Colonic mucosa (tissue), 4 donors: ENCODE measurements around the gene CRYAB. TPM values are rescaled to one million over a fixed set of nuclear protein-coding genes. Genes with fewer than 3 reads are reported as not detected.

Experiments used
- DNase-seq: peaks from one replicate; pipeline ENCODE4 v3.0.0-alpha.2; 2020
- H3K27ac ChIP-seq: fragments of 200-600 bp; one replicate; pipeline ENCODE4 v1.8.0; 2021
- H3K27me3 ChIP-seq: fragments of 200-600 bp; one replicate; pipeline ENCODE4 v1.8.0; 2021
- H3K36me3 ChIP-seq: fragments of 200-600 bp; one replicate; pipeline ENCODE4 v1.8.0; 2021
- H3K4me1 ChIP-seq: fragments of 200-600 bp; one replicate; pipeline ENCODE4 v1.8.0; 2021; ENCODE audit warnings: mild to moderate bottlenecking
- H3K4me3 ChIP-seq: fragments of 200-600 bp; one replicate; pipeline ENCODE4 v1.8.0; 2021
- H3K9ac ChIP-seq, 2 donors: one replicate each; pipeline ENCODE4 v1.7.0; 2013; ENCODE audit warnings: control low read depth in 2 of 2, low read depth in 2 of 2, low read length in 2 of 2
- H3K9me3 ChIP-seq: fragments of 200-600 bp; one replicate; pipeline ENCODE4 v1.8.0; 2021
- intact Hi-C: fragments of 100-400 bp; cut with DNase I; formaldehyde crosslinking; loops from one replicate; pipeline ENCODE4 v1.14.1; 2022
- total RNA-seq, 2 donors: library from RNA; stranded (reverse); fragmentation: NEBNext Ultra II Directional in 1 of 2; extraction: Animal tissue kit (Norgen Biotek cat#: 25700) in 1 of 2; gene quantifications; one replicate each; pipeline ENCODE4 v1.2.1, GENCODE V29; 2021
- TF ChIP-seq, protein P1 (sequence below): fragments of 200-600 bp; IDR thresholded peaks from one replicate; pipeline ENCODE4 v1.8.0; 2022; ENCODE audit warnings: antibody characterized with exemption, mild to moderate bottlenecking
- donor health status: healthy.
- donor health status: DM: no; HTN: no; CAD: no.
- donor health status: DM: no; HTN: no; CAD: no.

CRYAB gene
- total RNA-seq, 2 donors from 2014 or later: 10.6 to 166 TPM

DNA sequence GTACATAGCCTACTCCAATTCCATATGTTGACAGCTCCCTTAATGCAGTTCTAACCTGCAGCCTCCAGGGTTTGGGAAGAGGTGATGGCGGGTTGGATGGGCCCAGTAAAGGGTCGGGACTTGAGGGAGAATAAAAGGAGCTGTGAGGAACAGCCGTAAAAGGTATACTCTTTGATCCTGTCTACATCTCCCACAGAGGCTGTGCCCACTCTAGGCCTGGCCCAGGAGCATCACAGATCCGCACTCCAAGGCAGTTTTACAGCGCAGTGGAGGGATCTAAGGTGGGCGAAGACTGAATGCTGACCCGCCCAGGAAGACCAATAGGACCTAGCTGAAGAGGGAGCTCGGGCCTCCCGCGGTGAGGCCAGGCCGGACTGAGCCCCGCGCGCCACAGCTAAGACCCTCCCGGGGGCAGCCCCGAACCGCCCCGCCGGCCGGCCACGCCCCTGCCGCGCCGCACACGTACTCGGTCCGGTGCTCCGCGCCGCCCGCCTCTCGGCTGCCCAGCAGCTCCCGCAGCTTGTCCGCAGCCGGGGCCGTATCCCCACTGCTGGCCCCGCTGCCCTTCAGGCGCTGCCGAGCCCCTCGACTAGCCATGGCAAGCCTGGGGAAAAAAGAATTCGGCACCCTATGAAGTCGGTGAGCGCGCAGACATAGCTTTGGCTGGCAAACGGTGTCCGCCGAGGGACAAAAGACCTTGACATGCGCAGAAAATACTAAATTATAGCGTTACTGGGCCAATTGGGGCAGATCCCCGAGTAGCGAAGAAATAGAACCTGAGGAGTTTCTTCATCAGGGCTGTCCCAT is 40.5 kb downstream of the CRYAB start, which contains the start of gene ALG9:
Gene ALG9, minus strand, starts transcription at position 696 of the 807 bp plus-strand sequence. Its CDS starts 99 bp downstream, at position 597.
- intact Hi-C loops: no loop called here
- H3K4me1 ChIP-seq: peaks cover 5% of the 10 kb centered on the region
- no peaks in the 10 kb centered on the region for H3K27me3 ChIP-seq
- H3K9ac ChIP-seq: peak within 1 kb of the TSS; percentile 72 to 90
- peak; percentile 92 for DNase-seq
- peak within 1 kb of the TSS; percentile 56 for H3K27ac ChIP-seq
- H3K9me3 ChIP-seq: no peaks in the 10 kb centered on the region
- TF ChIP-seq, protein P1, sequence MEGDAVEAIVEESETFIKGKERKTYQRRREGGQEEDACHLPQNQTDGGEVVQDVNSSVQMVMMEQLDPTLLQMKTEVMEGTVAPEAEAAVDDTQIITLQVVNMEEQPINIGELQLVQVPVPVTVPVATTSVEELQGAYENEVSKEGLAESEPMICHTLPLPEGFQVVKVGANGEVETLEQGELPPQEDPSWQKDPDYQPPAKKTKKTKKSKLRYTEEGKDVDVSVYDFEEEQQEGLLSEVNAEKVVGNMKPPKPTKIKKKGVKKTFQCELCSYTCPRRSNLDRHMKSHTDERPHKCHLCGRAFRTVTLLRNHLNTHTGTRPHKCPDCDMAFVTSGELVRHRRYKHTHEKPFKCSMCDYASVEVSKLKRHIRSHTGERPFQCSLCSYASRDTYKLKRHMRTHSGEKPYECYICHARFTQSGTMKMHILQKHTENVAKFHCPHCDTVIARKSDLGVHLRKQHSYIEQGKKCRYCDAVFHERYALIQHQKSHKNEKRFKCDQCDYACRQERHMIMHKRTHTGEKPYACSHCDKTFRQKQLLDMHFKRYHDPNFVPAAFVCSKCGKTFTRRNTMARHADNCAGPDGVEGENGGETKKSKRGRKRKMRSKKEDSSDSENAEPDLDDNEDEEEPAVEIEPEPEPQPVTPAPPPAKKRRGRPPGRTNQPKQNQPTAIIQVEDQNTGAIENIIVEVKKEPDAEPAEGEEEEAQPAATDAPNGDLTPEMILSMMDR: peak; percentile 23
- no peaks in the 10 kb centered on the region for H3K36me3 ChIP-seq
- H3K4me3 ChIP-seq: peak within 1 kb of the TSS; percentile 95

GRCh38 chr11:111870522-111870885 is 41.1 kb downstream of the CRYAB start:
- H3K36me3 ChIP-seq: no peaks in the 10 kb centered on the region
- no peak for DNase-seq
- peak overlapping the region; percentile 95 for H3K4me3 ChIP-seq
- intact Hi-C loops: no loop called here
- peak overlapping the region; percentile 56 for H3K27ac ChIP-seq
- H3K9me3 ChIP-seq: no peaks in the 10 kb centered on the region
- peak overlapping the region; percentile 72 to 90 for H3K9ac ChIP-seq
- TF ChIP-seq, protein P1: no peak
- no peaks in the 10 kb centered on the region for H3K27me3 ChIP-seq
- H3K4me1 ChIP-seq: peaks cover 5% of the 10 kb centered on the region

DNA sequence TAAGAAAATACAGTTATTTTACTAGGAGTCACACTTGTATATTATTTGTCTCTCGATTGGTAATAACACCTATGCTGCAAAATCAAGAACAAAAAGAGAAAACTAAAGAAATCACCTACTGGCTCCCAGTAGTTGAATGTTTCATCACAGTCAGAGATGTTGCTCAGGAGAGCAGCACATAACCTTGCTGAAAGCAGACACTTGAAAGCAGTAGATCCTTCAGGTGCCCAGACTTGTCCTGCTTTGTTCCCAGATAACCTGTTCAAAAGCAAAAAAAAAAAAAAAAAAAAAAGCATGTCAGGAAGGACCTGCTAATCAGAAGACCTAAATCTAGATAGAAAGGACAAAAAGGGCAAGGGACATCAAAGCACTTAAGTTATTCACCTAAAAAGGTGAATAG is 41.5 kb downstream of the CRYAB start:
- TF ChIP-seq, protein P1: no peak
- peaks cover 5% of the 10 kb centered on the region for H3K4me1 ChIP-seq
- intact Hi-C loops: no loop called here
- no peaks in the 10 kb centered on the region for H3K36me3 ChIP-seq
- H3K9me3 ChIP-seq: no peaks in the 10 kb centered on the region
- H3K27me3 ChIP-seq: no peaks in the 10 kb centered on the region
- no peak for DNase-seq
- no peak overlapping the region for H3K27ac ChIP-seq
- no peak overlapping the region for H3K4me3 ChIP-seq
- H3K9ac ChIP-seq: no peak overlapping the region

DNA sequence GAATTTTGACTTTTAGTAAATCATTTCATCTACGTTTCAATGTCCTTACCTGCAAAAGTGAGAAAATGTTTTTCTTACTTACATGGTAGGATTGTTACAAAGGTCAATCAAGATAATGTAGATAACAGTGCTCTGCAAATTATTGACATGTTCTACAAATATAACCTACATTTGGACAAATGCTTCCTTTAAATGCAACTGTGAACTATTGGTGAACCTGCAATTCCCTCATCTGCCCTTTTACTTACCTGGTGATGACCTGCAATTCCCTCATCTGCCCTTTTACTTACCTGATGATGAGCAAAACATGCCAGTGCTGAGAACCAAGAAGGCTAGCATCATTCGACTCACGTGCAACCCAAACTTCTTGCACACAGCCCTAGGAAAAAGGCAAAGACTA is 51.3 kb downstream of the CRYAB start:
- TF ChIP-seq, protein P1: no peak
- intact Hi-C loops: no loop called here
- no peak for DNase-seq
- H3K9ac ChIP-seq: no peak overlapping the region
- H3K27ac ChIP-seq: no peak overlapping the region
- no peaks in the 10 kb centered on the region for H3K36me3 ChIP-seq
- H3K4me1 ChIP-seq: no peaks in the 10 kb centered on the region
- H3K4me3 ChIP-seq: no peak overlapping the region
- H3K27me3 ChIP-seq: no peaks in the 10 kb centered on the region
- no peaks in the 10 kb centered on the region for H3K9me3 ChIP-seq

Other genes with a start within 250 kb of the CRYAB start
- gene PPP2R1B, start 145.4 kb downstream of the CRYAB start, total RNA-seq: 10 to 100 TPM; 45.9 to 57.0 TPM
- 10 to 100 TPM; 23.2 to 25.2 TPM for gene ALG9, start 40.2 kb downstream of the CRYAB start, total RNA-seq
- 1 to 10 TPM; 1.6 to 2.1 TPM for gene FDXACB1, start 32.6 kb downstream of the CRYAB start, total RNA-seq
- 10 to 100 TPM; 18.8 to 20.0 TPM for gene CFAP68, start 32.2 kb downstream of the CRYAB start, total RNA-seq
- gene HSPB2, start 964 bp upstream of the CRYAB start, total RNA-seq: 1 to 10 TPM in 1 of 2 donors, under 1 TPM in 1; 0.25 to 2.2 TPM
- 1 to 10 TPM; 7.3 to 8.8 TPM for gene C11orf52, start 7.1 kb upstream of the CRYAB start, total RNA-seq
- gene DIXDC1, start 25.6 kb upstream of the CRYAB start, total RNA-seq: 10 to 100 TPM in 1 of 2 donors, 1 to 10 TPM in 1; 4.0 to 13.8 TPM
- 10 to 100 TPM; 67.3 to 73.4 TPM for gene DLAT, start 113.6 kb upstream of the CRYAB start, total RNA-seq
- 1 to 10 TPM in 1 of 2 donors, under 1 TPM in 1; 0.82 to 1.0 TPM for gene PIH1D2, start 162.2 kb upstream of the CRYAB start, total RNA-seq
- gene NKAPD1, start 162.5 kb upstream of the CRYAB start, total RNA-seq: 10 to 100 TPM; 12.5 to 12.8 TPM
- gene TIMM8B, start 175.0 kb upstream of the CRYAB start, total RNA-seq: 10 to 100 TPM; 40.7 to 93.9 TPM
- gene SDHD, start 175.1 kb upstream of the CRYAB start, total RNA-seq: 100 to 1,000 TPM; 274 to 276 TPM